ENCODE measurements around the gene PRR14.

PRR14 gene

GRCh38 chr16:30662449-30662848, 11.7 kb downstream of the PRR14 start:
- POLR2A ChIA-PET, result no interaction called here
- H3K9me3 ChIP-seq (ENCODE audit: control insufficient read depth, insufficient read depth, low read depth, low read length), result no peaks in the 10 kb centered on the region
- H3K4me1 ChIP-seq (ENCODE audit: control insufficient read depth, insufficient read depth, low read length), result peaks cover 7% of the 10 kb centered on the region
- no peak overlapping the region for H3K4me3 ChIP-seq (ENCODE audit: low read depth, low read length)
- peaks cover 25 to 70% of the 10 kb centered on the region in 2 experiments; a peak in 2 of 3 replicates for H3K36me3 ChIP-seq (ENCODE audit: control insufficient read depth in 2 of 2, insufficient read depth in 1 of 2, low read length in 2 of 2)
- H3K27ac ChIP-seq (ENCODE audit: extremely low read depth, low read depth, low read length), result no peak overlapping the region
- TF ChIP-seq ELK4 (IDR thresholded peaks at IDR 0.05; ENCODE audit: borderline replicate concordance, low read depth, low read length) (no peak), ZNF280C (tag by site-specific recombination; IDR thresholded peaks at IDR 0.05) (no peak), ZNF248 (tag by site-specific recombination; IDR thresholded peaks at IDR 0.05) (no peak), ZFP37 (tag by site-specific recombination; IDR thresholded peaks at IDR 0.05) (no peak), PATZ1 (tag by site-specific recombination; IDR thresholded peaks at IDR 0.05) (no peak), OVOL3 (tag by site-specific recombination; IDR thresholded peaks at IDR 0.05) (no peak), ZNF585B (tag by site-specific recombination; IDR thresholded peaks at IDR 0.05) (no peak), ZNF37A (tag by site-specific recombination; IDR thresholded peaks at IDR 0.05) (no peak), ZBTB8A (tag by site-specific recombination; IDR thresholded peaks at IDR 0.05) (no peak), ZNF707 (tag by site-specific recombination; IDR thresholded peaks at IDR 0.05) (no peak), YY1 (tag by site-specific recombination; IDR thresholded peaks at IDR 0.05) (no peak), ZNF513 (tag by site-specific recombination; IDR thresholded peaks at IDR 0.05) (no peak), ZNF488 (tag by site-specific recombination; IDR thresholded peaks at IDR 0.05) (no peak)
- CTCF ChIA-PET, result no interaction called here

GRCh38 chr16:30663038-30663437, 12.3 kb downstream of the PRR14 start:
- Histone ChIP-seq H3K9me3 (ENCODE audit: control insufficient read depth, insufficient read depth, low read depth, low read length) (no peaks in the 10 kb centered on the region), H3K4me3 (ENCODE audit: low read depth, low read length) (no peak overlapping the region), H3K4me1 (ENCODE audit: control insufficient read depth, insufficient read depth, low read length) (peaks cover 7% of the 10 kb centered on the region), H3K36me3 (ENCODE audit: control insufficient read depth in 2 of 2, insufficient read depth in 1 of 2, low read length in 2 of 2) (peaks cover 29 to 75% of the 10 kb centered on the region in 2 experiments; a peak in 2 of 3 replicates), H3K27ac (ENCODE audit: extremely low read depth, low read depth, low read length) (no peak overlapping the region)
- ChIA-PET CTCF (interaction anchor here (0.7 to 0.8 kb wide), 2 partner anchors 32 to 646 kb away, joined by 3 read pairs; no protein-coding TSS in a partner anchor), POLR2A (interaction anchor here (0.6 kb wide), 1 partner anchor 260 kb away, joined by 3 read pairs; no protein-coding TSS in a partner anchor)
- peak; percentile 85; the same call in 1 of the 2 replicates for TF ChIP-seq ZNF768 (tag by site-specific recombination; IDR thresholded peaks at IDR 0.05)
- TF ChIP-seq GLIS2 (tag by site-specific recombination; IDR thresholded peaks at IDR 0.05), result no peak
